Ectodermal cell (in vitro differentiated cells): ENCODE measurements around the gene RDH5.

Experiments
- H3K27ac ChIP-seq: 2 replicates; pipeline ENCODE4 v1.7.0; 2013; ENCODE audit warnings: mild to moderate bottlenecking, low read depth, low read length; ENCODE audit not compliant: insufficient read depth, poor library complexity, severe bottlenecking
- H3K27me3 ChIP-seq: 2 replicates; pipeline ENCODE4 v1.7.0; 2013; ENCODE audit warnings: mild to moderate bottlenecking, low read length; ENCODE audit not compliant: insufficient read depth, control insufficient read depth, poor library complexity, severe bottlenecking
- H3K36me3 ChIP-seq: one replicate; pipeline ENCODE4 v1.7.0; 2013; ENCODE audit warnings: low read length; ENCODE audit not compliant: control insufficient read depth, insufficient read depth
- H3K4me1 ChIP-seq: one replicate; pipeline ENCODE4 v1.7.0; 2013; ENCODE audit warnings: low read length; ENCODE audit not compliant: control insufficient read depth, insufficient read depth
- H3K4me3 ChIP-seq: 2 replicates; pipeline ENCODE4 v1.7.0; 2013; ENCODE audit warnings: low read depth, low read length, control low read depth; ENCODE audit not compliant: insufficient read depth
- H3K9me3 ChIP-seq: 2 replicates; pipeline ENCODE4 v1.7.0; 2013; ENCODE audit warnings: mild to moderate bottlenecking, low read length, moderate library complexity; ENCODE audit not compliant: control insufficient read depth
- WGBS, 2 experiments: methylation state at CpG; one replicate each; pipeline ENCODE4 v1.1.7; 2013; ENCODE audit warnings: missing lambda C conversion rate in 2 of 2; 5-methylcytosine and 5-hydroxymethylcytosine counted together

Gene RDH5

GRCh38 chr12:55703901-55704761, 16.1 kb upstream of the RDH5 start:
- 92 to 96% methylated on average over 5 to 6 of the region's 6 CpGs for WGBS, 2 experiments
- no peak overlapping the region for H3K4me3 ChIP-seq
- no peaks in the 10 kb centered on the region for H3K9me3 ChIP-seq
- H3K4me1 ChIP-seq, result peaks cover 29% of the 10 kb centered on the region
- peaks cover 6% of the 10 kb centered on the region for H3K27me3 ChIP-seq
- no peaks in the 10 kb centered on the region for H3K36me3 ChIP-seq
- no peak overlapping the region for H3K27ac ChIP-seq

GRCh38 chr12:55704824-55705718, 15.1 kb upstream of the RDH5 start:
- H3K27ac ChIP-seq, result no peak overlapping the region

GRCh38 chr12:55705782-55706402, 14.3 kb upstream of the RDH5 start:
- peaks cover 29% of the 10 kb centered on the region for H3K4me1 ChIP-seq
- no peaks in the 10 kb centered on the region for H3K9me3 ChIP-seq
- H3K36me3 ChIP-seq, result no peaks in the 10 kb centered on the region
- peaks cover 6% of the 10 kb centered on the region for H3K27me3 ChIP-seq
- no peak overlapping the region for H3K27ac ChIP-seq
- H3K4me3 ChIP-seq, result no peak overlapping the region
- 32 to 34% methylated on average over 5 of the region's 5 CpGs for WGBS, 2 experiments

More at GRCh38 chr12:55704824-55705718, 15.1 kb upstream of the RDH5 start:
- Histone ChIP-seq H3K36me3 (no peaks in the 10 kb centered on the region), H3K4me3 (no peak overlapping the region), H3K27me3 (peaks cover 6% of the 10 kb centered on the region), H3K4me1 (peaks cover 29% of the 10 kb centered on the region), H3K9me3 (no peaks in the 10 kb centered on the region)
- WGBS, 2 experiments, result 65 to 74% methylated on average over 9 of the region's 9 CpGs

GRCh38 chr12:55706568-55707218, 13.5 kb upstream of the RDH5 start:
- H3K27me3 ChIP-seq, result peaks cover 6% of the 10 kb centered on the region
- H3K36me3 ChIP-seq, result no peaks in the 10 kb centered on the region
- no peak overlapping the region for H3K27ac ChIP-seq
- peak overlapping the region; percentile 63 for H3K4me3 ChIP-seq
- peaks cover 29% of the 10 kb centered on the region for H3K4me1 ChIP-seq
- WGBS, 2 experiments, result 36 to 37% methylated on average over 2 of the region's 2 CpGs
- H3K9me3 ChIP-seq, result no peaks in the 10 kb centered on the region

- peaks cover 9% of the 10 kb centered on the region for H3K27me3 ChIP-seq
- 1% methylated on average over 22 of the region's 22 CpGs for WGBS, 2 experiments
- no peak overlapping the region for H3K27ac ChIP-seq
- peak overlapping the region; percentile 63 for H3K4me3 ChIP-seq
- no peaks in the 10 kb centered on the region for H3K36me3 ChIP-seq
- H3K9me3 ChIP-seq, result no peaks in the 10 kb centered on the region
- H3K4me1 ChIP-seq, result peaks cover 29% of the 10 kb centered on the region
Observed at GRCh38 chr12:55707219-55707671, 12.9 kb upstream of the RDH5 start.

- whole genome bisulfite sequencing, 2 experiments, result 0% methylated on average over 30 to 38 of the region's 39 CpGs
- Histone ChIP-seq H3K9me3 (no peaks in the 10 kb centered on the region), H3K4me1 (peaks cover 29% of the 10 kb centered on the region), H3K27ac (no peak within 1 kb of the TSS), H3K4me3 (peak within 1 kb of the TSS; percentile 63), H3K36me3 (no peaks in the 10 kb centered on the region), H3K27me3 (peaks cover 13% of the 10 kb centered on the region)
Observed at GRCh38 chr12:55707841-55708694, 12.1 kb upstream of the RDH5 start, which contains the start of gene ITGA7. Gene ITGA7 (minus strand): TSS chr12:55707904. CDS start chr12:55707682, 222 bp downstream.

GRCh38 chr12:55708695-55709233, 11.4 kb upstream of the RDH5 start:
- Histone ChIP-seq H3K4me3 (peak overlapping the region; percentile 63), H3K9me3 (no peaks in the 10 kb centered on the region), H3K27ac (no peak overlapping the region), H3K4me1 (peaks cover 29% of the 10 kb centered on the region), H3K36me3 (no peaks in the 10 kb centered on the region), H3K27me3 (peaks cover 13% of the 10 kb centered on the region)
- WGBS, 2 experiments, result 25 to 44% methylated on average over 2 to 3 of the region's 3 CpGs

GRCh38 chr12:55711786-55712553, 8.2 kb upstream of the RDH5 start:
- no peaks in the 10 kb centered on the region for H3K9me3 ChIP-seq
- no peaks in the 10 kb centered on the region for H3K36me3 ChIP-seq
- H3K27ac ChIP-seq, result no peak overlapping the region
- WGBS, 2 experiments, result 88 to 92% methylated on average over 4 of the region's 4 CpGs
- H3K4me1 ChIP-seq, result peaks cover 11% of the 10 kb centered on the region
- no peak overlapping the region for H3K4me3 ChIP-seq
- H3K27me3 ChIP-seq, result peaks cover 9% of the 10 kb centered on the region
